NCI-H1092 (cell line): ENCODE results near the gene TYRP1.
"Not testable (repeated sequence)": the region's sequence is repeated elsewhere in the genome, so short reads cannot be mapped to it uniquely, and the experiment has no call there.

Experiments
- DNase-seq: peaks from one replicate; lab custom pipeline; 2025; lab: John Stamatoyannopoulos, UW

Gene TYRP1

GRCh38 chr9:12693141-12693540 is at the start of gene TYRP1:
Gene TYRP1, plus strand, starts transcription at chr9:12693385. Its CDS starts 612 bp downstream, at chr9:12693997.
- no peak for DNase-seq

- no peak for DNase-seq
Measured at GRCh38 chr9:12643686-12644085, 49.5 kb upstream of the TYRP1 start.

GRCh38 chr9:12648925-12649324 is 44.3 kb upstream of the TYRP1 start:
- DNase-seq = no peak

GRCh38 chr9:12651125-12651524 is 42.1 kb upstream of the TYRP1 start:
- DNase-seq = no peak

GRCh38 chr9:12652973-12653372 is 40.2 kb upstream of the TYRP1 start:
- DNase-seq = no peak

- no peak for DNase-seq
Measured at GRCh38 chr9:12656803-12657202, 36.4 kb upstream of the TYRP1 start.

- DNase-seq = no peak
Measured at GRCh38 chr9:12657233-12657632, 36.0 kb upstream of the TYRP1 start.

GRCh38 chr9:12657998-12658397 is 35.2 kb upstream of the TYRP1 start:
- DNase-seq = no peak

- no peak for DNase-seq
Measured at GRCh38 chr9:12658531-12659209, 34.5 kb upstream of the TYRP1 start.

- DNase-seq = no peak
Measured at GRCh38 chr9:12659220-12659619, 34.0 kb upstream of the TYRP1 start.

- no peak for DNase-seq
Measured at GRCh38 chr9:12666813-12667212, 26.4 kb upstream of the TYRP1 start.

GRCh38 chr9:12667892-12668291 is 25.3 kb upstream of the TYRP1 start:
- no peak for DNase-seq

- DNase-seq = no peak
Measured at GRCh38 chr9:12670006-12670405, 23.2 kb upstream of the TYRP1 start.

GRCh38 chr9:12674961-12675360 is 18.2 kb upstream of the TYRP1 start:
- DNase-seq = no peak

- DNase-seq = not testable (repeated sequence)
Measured at GRCh38 chr9:12677462-12678126, 15.6 kb upstream of the TYRP1 start.

GRCh38 chr9:12680341-12680740 is 12.8 kb upstream of the TYRP1 start:
- DNase-seq = no peak

- no peak for DNase-seq
Measured at GRCh38 chr9:12680757-12681156, 12.4 kb upstream of the TYRP1 start.

GRCh38 chr9:12681620-12682019 is 11.6 kb upstream of the TYRP1 start:
- DNase-seq = no peak

GRCh38 chr9:12684974-12685373 is 8.2 kb upstream of the TYRP1 start:
- no peak for DNase-seq

- no peak for DNase-seq
Measured at GRCh38 chr9:12689233-12689632, 4.0 kb upstream of the TYRP1 start.

GRCh38 chr9:12694013-12694412 is 828 bp downstream of the TYRP1 start:
- no peak for DNase-seq

GRCh38 chr9:12695474-12695873 is 2.3 kb downstream of the TYRP1 start:
- DNase-seq = no peak

- no peak for DNase-seq
Measured at GRCh38 chr9:12696931-12697622, 3.9 kb downstream of the TYRP1 start.
